KMS-11 (cell line): Measurements from ENCODE around the gene VAC14.
"Not testable (repeated sequence)": the region's sequence is repeated elsewhere in the genome, so short reads cannot be mapped to it uniquely, and the experiment has no call there.

Source experiments
- H2AFZ ChIP-seq: fragments of 200-600 bp; sonication (generic); 2 replicates; pipeline ENCODE4 v1.6.1; 2016; ENCODE audit warnings: antibody characterized with exemption, mixed run types, low read depth
- H3K27ac ChIP-seq: fragments of 200-600 bp; sonication (generic); 2 replicates; pipeline ENCODE4 v1.6.1; 2016; ENCODE audit warnings: mild to moderate bottlenecking, mixed run types
- H3K27me3 ChIP-seq: fragments of 200-600 bp; sonication (generic); 2 replicates; pipeline ENCODE4 v1.6.1; 2017; ENCODE audit warnings: mild to moderate bottlenecking, low read depth, mixed run types, moderate library complexity; ENCODE audit not compliant: insufficient read depth
- H3K36me3 ChIP-seq: fragments of 200-600 bp; sonication (generic); 2 replicates; pipeline ENCODE4 v1.6.1; 2017; ENCODE audit warnings: mild to moderate bottlenecking, mixed run types; ENCODE audit not compliant: insufficient read depth
- H3K4me1 ChIP-seq: fragments of 200-600 bp; sonication (generic); 2 replicates; pipeline ENCODE4 v1.6.1; 2016; ENCODE audit warnings: mild to moderate bottlenecking, low read depth, mixed run types; ENCODE audit not compliant: poor library complexity, severe bottlenecking
- H3K4me2 ChIP-seq: fragments of 200-600 bp; sonication (generic); 2 replicates; pipeline ENCODE4 v1.7.0; 2016; ENCODE audit warnings: mild to moderate bottlenecking, mixed run types
- H3K4me3 ChIP-seq: fragments of 200-600 bp; sonication (generic); IDR thresholded peaks from 2 replicates; pipeline ENCODE4 v1.6.1; 2017; ENCODE audit warnings: low read depth, low read length, mixed read lengths; ENCODE audit not compliant: insufficient read depth
- H3K79me2 ChIP-seq: fragments of 200-600 bp; sonication (generic); 2 replicates; pipeline ENCODE4 v1.6.1; 2016; ENCODE audit warnings: low read depth, mixed run types; ENCODE audit not compliant: insufficient read depth
- H3K9ac ChIP-seq: fragments of 200-600 bp; sonication (generic); 2 replicates; pipeline ENCODE4 v1.6.1; 2016; ENCODE audit warnings: mild to moderate bottlenecking, mixed run types
- H4K20me1 ChIP-seq: fragments of 200-600 bp; sonication (generic); 2 replicates; pipeline ENCODE4 v1.6.1; 2016; ENCODE audit warnings: mild to moderate bottlenecking, mixed run types; ENCODE audit not compliant: insufficient read depth
- CTCF ChIP-seq: fragments of 200-600 bp; sonication (generic); conservative IDR thresholded peaks from 2 replicates; pipeline ENCODE4 v1.6.1; 2017; ENCODE audit warnings: low read depth, mild to moderate bottlenecking, antibody characterized with exemption, low read length, moderate library complexity, mixed read lengths

The VAC14 gene

DNA sequence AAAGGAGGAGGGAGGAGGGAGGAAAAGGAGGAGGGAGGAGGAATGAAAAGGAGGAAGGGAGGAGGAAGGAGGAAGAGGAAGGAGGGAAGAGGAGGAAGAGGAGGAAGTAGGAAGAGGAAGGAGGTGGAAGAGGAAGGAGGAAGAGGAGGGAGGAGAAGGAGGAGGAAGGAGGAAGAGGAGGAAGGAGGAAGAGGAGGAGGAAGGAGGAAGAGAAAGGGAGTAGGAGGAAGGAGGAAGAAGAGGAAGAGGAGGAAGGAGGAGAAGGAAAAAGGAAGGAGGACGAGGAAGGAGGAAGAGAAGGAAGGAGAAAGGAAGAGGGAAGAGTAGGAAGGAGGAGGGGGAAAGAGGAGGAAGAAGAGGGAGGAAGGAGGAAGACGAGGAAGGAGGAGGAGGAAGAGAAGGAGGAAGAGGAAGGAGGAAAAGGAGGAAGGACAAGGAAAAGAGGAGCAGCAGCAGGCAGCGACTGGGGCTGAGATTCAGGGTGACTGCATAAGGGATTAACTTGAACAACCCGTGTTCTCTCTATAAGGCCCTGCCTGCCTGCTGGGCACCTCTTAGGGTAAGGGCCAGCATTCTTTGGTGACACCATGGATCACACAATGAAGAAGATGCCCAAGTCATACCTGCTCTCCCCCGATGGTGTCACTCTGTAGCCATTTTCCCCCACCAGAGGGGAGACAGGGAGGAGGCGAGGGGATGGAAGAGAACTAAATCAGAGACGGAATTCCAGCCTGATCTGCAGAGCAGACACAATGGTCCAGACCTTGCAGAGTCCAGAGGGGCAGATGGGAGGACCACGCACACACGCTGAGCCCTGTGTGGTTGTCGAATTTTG, 156.0 kb downstream of the VAC14 start:
- H3K36me3 ChIP-seq = no peaks in the 10 kb centered on the region
- H3K4me2 ChIP-seq = no peak overlapping the region
- no peak overlapping the region for H3K4me3 ChIP-seq
- no peak overlapping the region for H3K27ac ChIP-seq
- H2AFZ ChIP-seq = no peak overlapping the region
- no peaks in the 10 kb centered on the region for H4K20me1 ChIP-seq
- H3K4me1 ChIP-seq = no peaks in the 10 kb centered on the region
- H3K9ac ChIP-seq = no peak overlapping the region
- H3K79me2 ChIP-seq = no peaks in the 10 kb centered on the region
- TF ChIP-seq CTCF = 0 out of 2 replicates have a peak, but pooled peaks have one; percentile 30
- H3K27me3 ChIP-seq = no peaks in the 10 kb centered on the region

DNA sequence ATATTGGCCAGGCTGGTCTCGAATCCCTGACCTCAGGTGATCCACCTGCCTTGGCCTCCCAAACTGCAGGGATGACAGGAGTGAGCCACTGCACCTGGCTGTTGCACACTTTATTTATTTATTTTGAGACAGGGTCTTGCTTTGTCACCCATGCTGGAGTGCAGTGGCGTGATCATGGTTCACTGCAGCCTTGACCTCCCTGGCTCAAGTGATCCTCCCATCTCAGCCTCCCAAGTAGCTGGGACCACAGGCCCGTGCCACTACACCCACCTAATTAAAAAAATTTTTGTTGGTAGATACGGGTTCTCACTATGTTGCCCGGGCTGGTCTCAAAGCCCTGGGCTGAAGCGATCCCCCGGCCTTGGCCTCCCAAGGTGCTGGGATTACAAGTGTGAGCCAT, 157.7 kb downstream of the VAC14 start:
- not testable (repeated sequence) for H3K36me3 ChIP-seq, H3K4me2 ChIP-seq, H3K9ac ChIP-seq, H2AFZ ChIP-seq, H3K27ac ChIP-seq, H3K79me2 ChIP-seq, H3K4me1 ChIP-seq, H4K20me1 ChIP-seq, H3K27me3 ChIP-seq, H3K4me3 ChIP-seq

- no peak overlapping the region for H3K4me2 ChIP-seq
- no peak overlapping the region for H3K27ac ChIP-seq
These were observed 158.3 kb downstream of the VAC14 start for GRCh38 chr16:70642633-70643032.

DNA sequence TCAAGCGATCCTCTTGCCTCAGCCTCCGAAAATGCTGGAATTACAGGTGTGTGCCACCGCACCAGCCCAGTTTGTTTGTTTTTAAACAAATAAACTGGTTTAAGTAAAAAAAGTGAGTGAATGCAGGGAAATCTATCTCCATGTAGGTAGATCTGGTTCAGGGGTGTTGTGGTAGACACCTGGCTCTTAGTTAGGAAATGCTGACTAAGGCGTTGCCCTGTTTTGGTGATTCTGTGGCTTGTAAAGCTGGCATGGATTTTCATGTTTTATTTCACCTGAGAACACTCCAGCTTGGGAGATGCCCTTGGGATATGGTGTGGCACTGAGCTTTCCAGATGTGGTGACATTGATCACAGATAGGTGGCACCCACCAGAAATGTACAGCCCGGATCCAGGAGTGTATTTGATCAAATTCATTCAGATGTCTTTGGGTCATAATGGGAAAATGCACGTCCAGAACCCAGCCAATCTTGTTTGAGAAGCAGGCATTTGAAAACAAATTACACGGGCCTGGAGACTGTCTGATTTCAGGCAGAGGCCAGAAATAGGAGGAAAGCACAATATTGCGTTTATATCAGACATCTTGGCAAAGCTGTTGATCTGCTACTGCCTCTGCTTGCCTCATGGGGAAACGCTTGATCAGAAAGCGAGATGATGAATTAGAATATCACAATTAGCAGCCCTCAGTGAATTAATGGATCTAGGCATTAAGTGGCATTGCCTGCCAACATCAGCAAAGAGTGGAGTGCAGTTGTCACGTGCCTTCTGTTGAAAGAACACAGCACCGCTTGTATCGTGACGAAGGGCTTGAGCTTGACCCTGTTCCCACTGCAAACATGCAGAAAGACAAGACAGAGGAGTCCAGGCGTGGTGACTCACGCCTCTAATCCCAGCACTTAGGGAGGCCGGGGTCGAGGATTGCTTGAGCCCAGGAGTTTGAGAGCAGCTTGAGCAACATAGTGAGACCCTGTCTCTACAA, 161.9 kb downstream of the VAC14 start:
- no peaks in the 10 kb centered on the region for H3K36me3 ChIP-seq
- H3K79me2 ChIP-seq = no peaks in the 10 kb centered on the region
- H3K4me1 ChIP-seq = peaks cover 29% of the 10 kb centered on the region
- no peaks in the 10 kb centered on the region for H3K27me3 ChIP-seq
- H3K4me2 ChIP-seq = peak overlapping the region; percentile 38; the same call in 1 of the 2 replicates
- TF ChIP-seq CTCF = no peak
- no peak overlapping the region for H3K4me3 ChIP-seq
- no peak overlapping the region for H2AFZ ChIP-seq
- H4K20me1 ChIP-seq = no peaks in the 10 kb centered on the region
- no peak overlapping the region; the same call in 1 of the 2 replicates for H3K9ac ChIP-seq
- peak overlapping the region; percentile 68; the same call in 1 of the 2 replicates for H3K27ac ChIP-seq

More at GRCh38 chr16:70642633-70643032, 158.3 kb downstream of the VAC14 start:
- no peak overlapping the region for H3K4me3 ChIP-seq
- TF ChIP-seq CTCF = no peak
- peaks cover 14% of the 10 kb centered on the region for H3K4me1 ChIP-seq
- H3K9ac ChIP-seq = no peak overlapping the region
- H2AFZ ChIP-seq = no peak overlapping the region
- H4K20me1 ChIP-seq = no peaks in the 10 kb centered on the region
- H3K36me3 ChIP-seq = no peaks in the 10 kb centered on the region
- no peaks in the 10 kb centered on the region for H3K79me2 ChIP-seq
- no peaks in the 10 kb centered on the region for H3K27me3 ChIP-seq
